Vagina (tissue), 2 donors: ENCODE measurements around the gene MYNN.

Experiments
- POLR2A ChIP-seq, 2 donors: fragments of 450-650 bp; IDR thresholded peaks; one replicate each; pipeline ENCODE4 v1.6.1; 2017; ENCODE audit warnings: antibody characterized with exemption in 2 of 2, mild to moderate bottlenecking in 2 of 2, moderate library complexity in 2 of 2
- TF ChIP-seq, protein P1 (sequence below), 3 experiments: fragments of 450-650 bp in 2 of 3; fragments of 200-600 bp in 1 of 3; sonication (generic) in 1 of 3; IDR thresholded peaks; one replicate each; pipeline ENCODE4 v1.5.1; 2017 to 2019; ENCODE audit warnings: antibody characterized with exemption in 3 of 3, mild to moderate bottlenecking in 2 of 3, moderate library complexity in 2 of 3

DNA sequence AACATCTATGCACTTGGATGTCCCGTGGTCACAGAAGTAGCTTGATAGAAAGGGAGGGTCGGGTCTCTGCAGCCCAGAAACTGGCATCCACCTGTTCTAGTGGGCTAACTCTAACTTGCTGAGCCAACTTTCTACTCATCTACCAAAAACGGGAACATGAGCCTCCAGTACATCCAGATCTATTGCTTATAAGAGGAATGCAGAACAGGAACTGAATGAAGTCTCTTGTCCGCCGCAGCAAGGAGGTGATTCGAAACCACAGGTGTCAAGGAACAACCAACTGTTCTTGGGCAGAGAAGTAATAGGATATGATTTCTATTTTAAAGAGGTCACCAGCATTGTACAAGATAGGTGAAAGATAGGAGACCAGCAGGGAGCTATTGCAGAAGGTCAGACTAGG is 26.3 kb upstream of the MYNN start:
- TF ChIP-seq, protein P1, sequence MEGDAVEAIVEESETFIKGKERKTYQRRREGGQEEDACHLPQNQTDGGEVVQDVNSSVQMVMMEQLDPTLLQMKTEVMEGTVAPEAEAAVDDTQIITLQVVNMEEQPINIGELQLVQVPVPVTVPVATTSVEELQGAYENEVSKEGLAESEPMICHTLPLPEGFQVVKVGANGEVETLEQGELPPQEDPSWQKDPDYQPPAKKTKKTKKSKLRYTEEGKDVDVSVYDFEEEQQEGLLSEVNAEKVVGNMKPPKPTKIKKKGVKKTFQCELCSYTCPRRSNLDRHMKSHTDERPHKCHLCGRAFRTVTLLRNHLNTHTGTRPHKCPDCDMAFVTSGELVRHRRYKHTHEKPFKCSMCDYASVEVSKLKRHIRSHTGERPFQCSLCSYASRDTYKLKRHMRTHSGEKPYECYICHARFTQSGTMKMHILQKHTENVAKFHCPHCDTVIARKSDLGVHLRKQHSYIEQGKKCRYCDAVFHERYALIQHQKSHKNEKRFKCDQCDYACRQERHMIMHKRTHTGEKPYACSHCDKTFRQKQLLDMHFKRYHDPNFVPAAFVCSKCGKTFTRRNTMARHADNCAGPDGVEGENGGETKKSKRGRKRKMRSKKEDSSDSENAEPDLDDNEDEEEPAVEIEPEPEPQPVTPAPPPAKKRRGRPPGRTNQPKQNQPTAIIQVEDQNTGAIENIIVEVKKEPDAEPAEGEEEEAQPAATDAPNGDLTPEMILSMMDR (IDR thresholded peaks at IDR 0.05): no peak
- TF ChIP-seq POLR2A (IDR thresholded peaks at IDR 0.05): no peak
